ENCODE data around the gene RASAL2. TPM values are rescaled to one million over a fixed set of nuclear protein-coding genes. Genes with fewer than 3 reads are reported as not detected.

The RASAL2 gene
- total and polyA plus RNA-seq, 4 donors = 1.9 to 37.3 (median 22.2) TPM

- Histone ChIP-seq H3K36me3 (ENCODE audit: control insufficient read depth in 1 of 2, insufficient read depth in 2 of 2, low read length in 1 of 2) (no peaks in the 10 kb centered on the region), H3K4me3 (ENCODE audit: low read length in 2 of 2) (no peak overlapping the region), H3K27ac (ENCODE audit: low read depth in 1 of 2, low read length in 2 of 2) (no peak overlapping the region), H3K27me3 (ENCODE audit: control insufficient read depth in 1 of 2, insufficient read depth in 2 of 2, low read length in 1 of 2) (no peaks in the 10 kb centered on the region), H3K9me3 (ENCODE audit: control insufficient read depth, low read length) (no peaks in the 10 kb centered on the region), H3K4me1 (ENCODE audit: control insufficient read depth in 1 of 2, insufficient read depth in 2 of 2, low read length in 2 of 2) (no peaks in the 10 kb centered on the region)
- DNase-seq (no peak), ATAC-seq (ENCODE audit: low FRiP score) (no peak)
- intact Hi-C loops (cut with DNase I) = no loop called here
- WGBS, 2 donors = 89 to 94% methylated on average over 6 of the region's 6 CpGs
These were observed 67.0 kb downstream of the RASAL2 start for GRCh38 chr1:178160736-178161475.

- Histone ChIP-seq H3K4me1 (ENCODE audit: control insufficient read depth in 1 of 2, insufficient read depth in 2 of 2, low read length in 2 of 2) (no peaks in the 10 kb centered on the region), H3K4me3 (ENCODE audit: low read length in 2 of 2) (no peak overlapping the region), H3K27me3 (ENCODE audit: control insufficient read depth in 1 of 2, insufficient read depth in 2 of 2, low read length in 1 of 2) (no peaks in the 10 kb centered on the region), H3K9me3 (ENCODE audit: control insufficient read depth, low read length) (no peaks in the 10 kb centered on the region), H3K36me3 (ENCODE audit: control insufficient read depth in 1 of 2, insufficient read depth in 2 of 2, low read length in 1 of 2) (no peaks in the 10 kb centered on the region), H3K27ac (ENCODE audit: low read depth in 1 of 2, low read length in 2 of 2) (no peak overlapping the region)
- no peak for ATAC-seq (ENCODE audit: low FRiP score)
- intact Hi-C loops (cut with DNase I) = no loop called here
- 45% methylated on average over 2 of the region's 2 CpGs for WGBS, 2 donors
- DNase-seq = no peak
These were observed 67.6 kb downstream of the RASAL2 start for GRCh38 chr1:178161516-178161915.

- no peaks in the 10 kb centered on the region for H3K36me3 ChIP-seq (ENCODE audit: control insufficient read depth in 1 of 2, insufficient read depth in 2 of 2, low read length in 1 of 2)
- H3K27me3 ChIP-seq (ENCODE audit: control insufficient read depth in 1 of 2, insufficient read depth in 2 of 2, low read length in 1 of 2) = no peaks in the 10 kb centered on the region
- ATAC-seq (ENCODE audit: low FRiP score) = no peak
- no peak overlapping the region for H3K4me3 ChIP-seq (ENCODE audit: low read length in 2 of 2)
- H3K27ac ChIP-seq (ENCODE audit: low read depth in 1 of 2, low read length in 2 of 2) = no peak overlapping the region
- 94 to 98% methylated on average over 1 of the region's 1 CpG for WGBS, 2 donors
- intact Hi-C loops (cut with DNase I) = no loop called here
- H3K9me3 ChIP-seq (ENCODE audit: control insufficient read depth, low read length) = no peaks in the 10 kb centered on the region
- DNase-seq = no peak
- H3K4me1 ChIP-seq (ENCODE audit: control insufficient read depth in 1 of 2, insufficient read depth in 2 of 2, low read length in 2 of 2) = no peaks in the 10 kb centered on the region
These were observed 71.3 kb downstream of the RASAL2 start for GRCh38 chr1:178165196-178165595.

- H3K27ac ChIP-seq (ENCODE audit: low read depth in 1 of 2, low read length in 2 of 2) = no peak overlapping the region
- ATAC-seq (ENCODE audit: low FRiP score) (no peak), DNase-seq (no peak)
- H3K36me3 ChIP-seq (ENCODE audit: control insufficient read depth in 1 of 2, insufficient read depth in 2 of 2, low read length in 1 of 2) = no peaks in the 10 kb centered on the region
- no peaks in the 10 kb centered on the region for H3K9me3 ChIP-seq (ENCODE audit: control insufficient read depth, low read length)
- no peaks in the 10 kb centered on the region for H3K27me3 ChIP-seq (ENCODE audit: control insufficient read depth in 1 of 2, insufficient read depth in 2 of 2, low read length in 1 of 2)
- intact Hi-C loops (cut with DNase I) = no loop called here
- H3K4me1 ChIP-seq (ENCODE audit: control insufficient read depth in 1 of 2, insufficient read depth in 2 of 2, low read length in 2 of 2) = no peaks in the 10 kb centered on the region
- H3K4me3 ChIP-seq (ENCODE audit: low read length in 2 of 2) = no peak overlapping the region
- WGBS, 2 donors = 72 to 79% methylated on average over 1 of the region's 1 CpG
These were observed 72.6 kb downstream of the RASAL2 start for GRCh38 chr1:178166429-178167024.

GRCh38 chr1:178168536-178168935 is 74.6 kb downstream of the RASAL2 start:
- no peak for DNase-seq
- H3K27ac ChIP-seq (ENCODE audit: low read depth in 1 of 2, low read length in 2 of 2) = no peak overlapping the region
- no peak for ATAC-seq (ENCODE audit: low FRiP score)
- no peaks in the 10 kb centered on the region for H3K4me1 ChIP-seq (ENCODE audit: control insufficient read depth in 1 of 2, insufficient read depth in 2 of 2, low read length in 2 of 2)
- no peaks in the 10 kb centered on the region for H3K27me3 ChIP-seq (ENCODE audit: control insufficient read depth in 1 of 2, insufficient read depth in 2 of 2, low read length in 1 of 2)
- H3K4me3 ChIP-seq (ENCODE audit: low read length in 2 of 2) = no peak overlapping the region
- intact Hi-C loops (cut with DNase I) = no loop called here
- H3K36me3 ChIP-seq (ENCODE audit: control insufficient read depth in 1 of 2, insufficient read depth in 2 of 2, low read length in 1 of 2) = no peaks in the 10 kb centered on the region
- WGBS, 2 donors = 86 to 90% methylated on average over 2 of the region's 2 CpGs
- H3K9me3 ChIP-seq (ENCODE audit: control insufficient read depth, low read length) = no peaks in the 10 kb centered on the region

GRCh38 chr1:178169649-178170048 is 75.7 kb downstream of the RASAL2 start:
- intact Hi-C loops (cut with DNase I) = no loop called here
- Histone ChIP-seq H3K27ac (ENCODE audit: low read depth in 1 of 2, low read length in 2 of 2) (no peak overlapping the region), H3K27me3 (ENCODE audit: control insufficient read depth in 1 of 2, insufficient read depth in 2 of 2, low read length in 1 of 2) (no peaks in the 10 kb centered on the region), H3K4me1 (ENCODE audit: control insufficient read depth in 1 of 2, insufficient read depth in 2 of 2, low read length in 2 of 2) (no peaks in the 10 kb centered on the region), H3K36me3 (ENCODE audit: control insufficient read depth in 1 of 2, insufficient read depth in 2 of 2, low read length in 1 of 2) (no peaks in the 10 kb centered on the region), H3K4me3 (ENCODE audit: low read length in 2 of 2) (no peak overlapping the region), H3K9me3 (ENCODE audit: control insufficient read depth, low read length) (no peaks in the 10 kb centered on the region)
- no peak for DNase-seq
- WGBS, 2 donors = 93 to 96% methylated on average over 1 of the region's 1 CpG
- no peak for ATAC-seq (ENCODE audit: low FRiP score)

GRCh38 chr1:178172939-178173338 is 79.0 kb downstream of the RASAL2 start:
- Histone ChIP-seq H3K36me3 (ENCODE audit: control insufficient read depth in 1 of 2, insufficient read depth in 2 of 2, low read length in 1 of 2) (no peaks in the 10 kb centered on the region), H3K4me1 (ENCODE audit: control insufficient read depth in 1 of 2, insufficient read depth in 2 of 2, low read length in 2 of 2) (no peaks in the 10 kb centered on the region), H3K27ac (ENCODE audit: low read depth in 1 of 2, low read length in 2 of 2) (no peak overlapping the region), H3K4me3 (ENCODE audit: low read length in 2 of 2) (no peak overlapping the region), H3K27me3 (ENCODE audit: control insufficient read depth in 1 of 2, insufficient read depth in 2 of 2, low read length in 1 of 2) (no peaks in the 10 kb centered on the region), H3K9me3 (ENCODE audit: control insufficient read depth, low read length) (no peaks in the 10 kb centered on the region)
- intact Hi-C loops (cut with DNase I) = no loop called here
- DNase-seq = no peak
- whole genome bisulfite sequencing, 2 donors = 71 to 77% methylated on average over 3 of the region's 3 CpGs
- no peak for ATAC-seq (ENCODE audit: low FRiP score)

- DNase-seq (no peak), ATAC-seq (ENCODE audit: low FRiP score) (no peak)
- intact Hi-C loops (cut with DNase I) = no loop called here
- H3K27ac ChIP-seq (ENCODE audit: low read depth in 1 of 2, low read length in 2 of 2) = no peak overlapping the region
- no peaks in the 10 kb centered on the region for H3K9me3 ChIP-seq (ENCODE audit: control insufficient read depth, low read length)
- H3K4me1 ChIP-seq (ENCODE audit: control insufficient read depth in 1 of 2, insufficient read depth in 2 of 2, low read length in 2 of 2) = no peaks in the 10 kb centered on the region
- 42 to 44% methylated on average over 1 of the region's 1 CpG for WGBS, 2 donors
- no peaks in the 10 kb centered on the region for H3K27me3 ChIP-seq (ENCODE audit: control insufficient read depth in 1 of 2, insufficient read depth in 2 of 2, low read length in 1 of 2)
- no peak overlapping the region for H3K4me3 ChIP-seq (ENCODE audit: low read length in 2 of 2)
- H3K36me3 ChIP-seq (ENCODE audit: control insufficient read depth in 1 of 2, insufficient read depth in 2 of 2, low read length in 1 of 2) = no peaks in the 10 kb centered on the region
These were observed 80.6 kb downstream of the RASAL2 start for GRCh38 chr1:178174539-178174938.

- WGBS, 2 donors = 95 to 98% methylated on average over 9 to 10 of the region's 10 CpGs
- H3K9me3 ChIP-seq (ENCODE audit: control insufficient read depth, low read length) = no peaks in the 10 kb centered on the region
- DNase-seq (no peak), ATAC-seq (ENCODE audit: low FRiP score) (no peak)
- H3K4me3 ChIP-seq (ENCODE audit: low read length in 2 of 2) = no peak overlapping the region
- intact Hi-C loops (cut with DNase I) = no loop called here
- H3K27ac ChIP-seq (ENCODE audit: low read depth in 1 of 2, low read length in 2 of 2) = no peak overlapping the region
- H3K4me1 ChIP-seq (ENCODE audit: control insufficient read depth in 1 of 2, insufficient read depth in 2 of 2, low read length in 2 of 2) = no peaks in the 10 kb centered on the region
- H3K36me3 ChIP-seq (ENCODE audit: control insufficient read depth in 1 of 2, insufficient read depth in 2 of 2, low read length in 1 of 2) = no peaks in the 10 kb centered on the region
- no peaks in the 10 kb centered on the region for H3K27me3 ChIP-seq (ENCODE audit: control insufficient read depth in 1 of 2, insufficient read depth in 2 of 2, low read length in 1 of 2)
These were observed 86.5 kb downstream of the RASAL2 start for GRCh38 chr1:178180405-178180804.
